ENCODE results near the gene NR5A1.

NR5A1 gene

GRCh38 chr9:124481115-124481514 is 26.1 kb downstream of the NR5A1 start:
- no peak for DNase-seq (ENCODE audit: low read depth in 2 of 2)

GRCh38 chr9:124480621-124480981 is 26.6 kb downstream of the NR5A1 start:
- DNase-seq (ENCODE audit: low read depth in 2 of 2), result no peak

GRCh38 chr9:124479947-124480620 is 27.1 kb downstream of the NR5A1 start:
- DNase-seq (ENCODE audit: low read depth in 2 of 2), result no peak

- DNase-seq (ENCODE audit: low read depth in 2 of 2), result no peak
These were observed 27.8 kb downstream of the NR5A1 start for GRCh38 chr9:124479371-124479770.

GRCh38 chr9:124478354-124478753 is 28.8 kb downstream of the NR5A1 start:
- no peak for DNase-seq (ENCODE audit: low read depth in 2 of 2)

GRCh38 chr9:124477648-124478285 is 29.4 kb downstream of the NR5A1 start:
- DNase-seq (ENCODE audit: low read depth in 2 of 2), result no peak

GRCh38 chr9:124477211-124477647 is 30.0 kb downstream of the NR5A1 start:
- DNase-seq (ENCODE audit: low read depth in 2 of 2), result no peak

GRCh38 chr9:124475868-124476690 is 31.1 kb downstream of the NR5A1 start:
- DNase-seq (ENCODE audit: low read depth in 2 of 2), result no peak

- DNase-seq (ENCODE audit: low read depth in 2 of 2), result no peak
These were observed 31.9 kb downstream of the NR5A1 start for GRCh38 chr9:124475158-124475867.

- no peak for DNase-seq (ENCODE audit: low read depth in 2 of 2)
These were observed 33.0 kb downstream of the NR5A1 start for GRCh38 chr9:124474151-124474550.

GRCh38 chr9:124473310-124473709 is 33.9 kb downstream of the NR5A1 start:
- no peak for DNase-seq (ENCODE audit: low read depth in 2 of 2)

GRCh38 chr9:124472770-124473169 is 34.4 kb downstream of the NR5A1 start:
- DNase-seq (ENCODE audit: low read depth in 2 of 2), result no peak

GRCh38 chr9:124471761-124472160 is 35.4 kb downstream of the NR5A1 start:
- DNase-seq (ENCODE audit: low read depth in 2 of 2), result no peak

- DNase-seq (ENCODE audit: low read depth in 2 of 2), result no peak
These were observed 36.5 kb downstream of the NR5A1 start for GRCh38 chr9:124470726-124471125.

GRCh38 chr9:124470306-124470705 is 36.9 kb downstream of the NR5A1 start:
- no peak for DNase-seq (ENCODE audit: low read depth in 2 of 2)

GRCh38 chr9:124469011-124469832 is 38.0 kb downstream of the NR5A1 start:
- no peak for DNase-seq (ENCODE audit: low read depth in 2 of 2)

- no peak for DNase-seq (ENCODE audit: low read depth in 2 of 2)
These were observed 39.0 kb downstream of the NR5A1 start for GRCh38 chr9:124468061-124468740.

- DNase-seq (ENCODE audit: low read depth in 2 of 2), result no peak
These were observed 39.7 kb downstream of the NR5A1 start for GRCh38 chr9:124467410-124468060.

- DNase-seq (ENCODE audit: low read depth in 2 of 2), result no peak
These were observed 41.5 kb downstream of the NR5A1 start for GRCh38 chr9:124465736-124466135.

GRCh38 chr9:124462739-124463138 is 44.5 kb downstream of the NR5A1 start:
- no peak for DNase-seq (ENCODE audit: low read depth in 2 of 2)
